Heart left ventricle (tissue), 16 donors: ENCODE results near the gene FUCA1. TPM values are rescaled to one million over a fixed set of nuclear protein-coding genes. Genes with fewer than 3 reads are reported as not detected.

Source experiments
- ATAC-seq, 4 donors: fragments of 200-7000 bp; cut with Tn5 transposase; one replicate each; pipeline ENCODE4 v1.9.1; 2020 to 2022; ENCODE audit warnings: moderate library complexity in 4 of 4, mild to moderate bottlenecking in 3 of 4, moderate number of reproducible peaks in 1 of 4
- DNase-seq, 5 donors: peaks; one replicate each; pipeline ENCODE4 v3.0.0-alpha.2; 2020
- H3K27ac ChIP-seq, 12 donors: fragments of 200-600 bp; sonication (generic) in 4 of 12; one replicate each; pipeline versions ENCODE4 v1.5.0 to v1.8.0; 2016 to 2022; ENCODE audit warnings: mild to moderate bottlenecking in 2 of 12
- H3K27me3 ChIP-seq, 9 donors: fragments of 200-600 bp; sonication (generic) in 2 of 9; one replicate each; pipeline versions ENCODE4 v1.5.1 to v1.8.0; 2016 to 2022; ENCODE audit warnings: mild to moderate bottlenecking in 3 of 9
- H3K36me3 ChIP-seq, 9 donors: fragments of 200-600 bp; sonication (generic) in 2 of 9; one replicate each; pipeline versions ENCODE4 v1.5.0 to v1.8.0; 2018 to 2022; ENCODE audit warnings: mild to moderate bottlenecking in 2 of 9
- H3K4me1 ChIP-seq, 12 donors: fragments of 200-600 bp; sonication (generic) in 4 of 12; one replicate each; pipeline versions ENCODE4 v1.5.0 to v1.8.0; 2016 to 2022; ENCODE audit warnings: mild to moderate bottlenecking in 3 of 12
- H3K4me3 ChIP-seq, 12 donors: fragments of 200-600 bp; sonication (generic) in 4 of 12; one replicate each; pipeline versions ENCODE4 v1.5.0 to v1.8.0; 2017 to 2022; ENCODE audit warnings: mild to moderate bottlenecking in 9 of 12, moderate library complexity in 4 of 12
- H3K9me3 ChIP-seq, 12 donors: fragments of 200-600 bp; sonication (generic) in 4 of 12; one replicate each; pipeline versions ENCODE4 v1.5.0 to v1.8.0; 2016 to 2022; ENCODE audit warnings: mild to moderate bottlenecking in 1 of 12
- POLR2A ChIP-seq, 2 donors: fragments of 450-650 bp; IDR thresholded peaks; one replicate each; pipeline ENCODE4 v1.6.1; 2017; ENCODE audit warnings: antibody characterized with exemption in 2 of 2, mild to moderate bottlenecking in 2 of 2, moderate library complexity in 2 of 2
- WGBS, 4 donors: extraction: QIAGEN DNeasy Blood & Tissue Kit in 2 of 4; methylation state at CpG; one replicate each; pipeline versions ENCODE4 v1.1.5 to v1.1.7; 2013 to 2018; 5-methylcytosine and 5-hydroxymethylcytosine counted together
- intact Hi-C, 10 donors: fragments of 100-400 bp; cut with DNase I; formaldehyde crosslinking; loops; one replicate each; pipeline versions ENCODE4 v1.11.1 to v1.14.2; 2022
- polyA plus RNA-seq, 2 donors: library from polyadenylated mRNA; stranded (reverse); fragments of 200-250 nt; gene quantifications; one replicate each; pipeline ENCODE4 v1.2.3, GENCODE V29; 2013
- total RNA-seq, 9 donors: library from RNA; depleted of rRNA in 2 of 9; stranded (reverse); fragments of >200 nt in 2 of 9; fragmentation: NEBNext Ultra II Directional in 3 of 9; extraction: Animal tissue kit (Norgen Biotek cat#: 25700) in 3 of 9; gene quantifications; one replicate each; pipeline versions ENCODE4 v1.1.0 to v1.2.4, GENCODE V29; 2016 to 2023
- TF ChIP-seq, protein P1 (sequence below), 12 donors: fragments of 200-600 bp; sonication (generic) in 4 of 12; IDR thresholded peaks; one replicate each; pipeline versions ENCODE4 v1.5.0 to v1.8.0; 2018 to 2022; ENCODE audit warnings: antibody characterized with exemption in 12 of 12, mild to moderate bottlenecking in 5 of 12
- donor health status: ischemic (EF 13 %, LVEDD 7.1; RV severe dilation, severe dysfunction).
- donor health status: healthy with polysubstance abuse.
- donor health status: DM: no; HTN: yes; CAD: no.
- donor health status: DM: no; HTN: no; CAD: no.
- donor health status: ischemic (EF 25% LVEDD 6.9; RV normal size, moderate dysfunction).
- donor health status: ischemic (EF 25% LVEDD 5.7; RV mildly dilated, moderate dysfunction).
- donor health status: healthy.
- donor health status: DM: yes; HTN: yes; CAD: no.
- donor health status: ischemic (EF 35%, LVEDD 5.7; RV mildly dilated, moderate dysfunction).
- donor health status: nonischemic (EF 11% LVEDD 7.7; RV severe dilation, severe dysfunction).
- donor health status: DM: yes; HTN: yes; CAD: no.
- donor health status: PGD.
- donor health status: ischemic (EF 29% LVEDD 5.4; RV normal size, mild dysfunction).
- donor health status: nonischemic (EF 23%, LVEDD 6.1; RV moderate dilation, normal function).

The FUCA1 gene
- total and polyA plus RNA-seq, 11 donors = 10.6 to 54.2 (median 16.1) TPM

DNA sequence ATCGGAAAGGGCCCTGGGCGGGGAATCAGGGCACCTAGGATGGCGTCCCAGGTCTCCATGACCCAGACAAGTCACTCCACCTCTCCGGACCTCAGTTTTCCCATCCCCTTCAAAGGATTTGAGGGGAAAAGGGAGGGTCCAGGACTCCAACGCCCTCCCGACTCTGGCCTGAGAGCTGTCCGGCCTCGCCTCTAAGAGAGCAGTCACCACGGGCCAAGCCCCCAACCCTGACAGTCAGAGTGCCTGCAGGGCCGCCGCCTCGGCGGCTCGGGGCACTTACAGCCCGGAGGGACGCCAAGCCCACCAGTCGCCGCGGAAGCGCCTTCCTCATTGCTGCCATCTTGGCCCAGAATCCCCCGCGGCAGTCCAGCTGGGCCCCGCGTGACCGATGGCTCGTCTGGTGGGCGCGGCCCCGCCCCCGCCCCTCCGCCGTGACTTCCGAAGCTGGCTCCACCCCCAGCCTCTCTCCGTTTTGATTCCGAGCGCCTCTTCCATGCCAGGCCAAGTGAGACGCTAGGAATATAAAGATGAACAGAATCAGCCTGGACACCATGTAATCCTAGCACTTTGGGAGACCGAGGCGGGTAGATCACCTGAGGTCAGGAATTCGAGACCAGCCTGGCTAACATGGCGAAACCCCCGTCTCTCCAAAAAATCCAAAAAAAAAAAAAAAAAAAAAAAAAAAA, 42.9 kb downstream of the FUCA1 start, which contains the start of gene HMGCL:
Gene HMGCL (minus strand): TSS at position 354 of the 686 bp plus-strand sequence. CDS start 14 bp downstream, at position 340.
- Histone ChIP-seq H3K9me3 (no peaks in the 10 kb centered on the region), H3K4me3 (peak within 1 kb of the TSS; percentile 74 to 100 (median 97)), H3K36me3 (peaks cover 0 to 2% (median 0%) of the 10 kb centered on the region in 9 donors), H3K27me3 (no peaks in the 10 kb centered on the region), H3K4me1 (peaks cover 0 to 18% (median 10%) of the 10 kb centered on the region in 12 donors), H3K27ac (peak within 1 kb of the TSS; percentile 89 to 98 (median 96))
- ATAC-seq (peak; percentile 96 to 100 (median 99)), DNase-seq (peak; percentile 93 to 95 (median 93))
- TF ChIP-seq POLR2A (IDR thresholded peaks at IDR 0.05) = peak in 1 of 2 donors; percentile 85
- TF ChIP-seq, protein P1, sequence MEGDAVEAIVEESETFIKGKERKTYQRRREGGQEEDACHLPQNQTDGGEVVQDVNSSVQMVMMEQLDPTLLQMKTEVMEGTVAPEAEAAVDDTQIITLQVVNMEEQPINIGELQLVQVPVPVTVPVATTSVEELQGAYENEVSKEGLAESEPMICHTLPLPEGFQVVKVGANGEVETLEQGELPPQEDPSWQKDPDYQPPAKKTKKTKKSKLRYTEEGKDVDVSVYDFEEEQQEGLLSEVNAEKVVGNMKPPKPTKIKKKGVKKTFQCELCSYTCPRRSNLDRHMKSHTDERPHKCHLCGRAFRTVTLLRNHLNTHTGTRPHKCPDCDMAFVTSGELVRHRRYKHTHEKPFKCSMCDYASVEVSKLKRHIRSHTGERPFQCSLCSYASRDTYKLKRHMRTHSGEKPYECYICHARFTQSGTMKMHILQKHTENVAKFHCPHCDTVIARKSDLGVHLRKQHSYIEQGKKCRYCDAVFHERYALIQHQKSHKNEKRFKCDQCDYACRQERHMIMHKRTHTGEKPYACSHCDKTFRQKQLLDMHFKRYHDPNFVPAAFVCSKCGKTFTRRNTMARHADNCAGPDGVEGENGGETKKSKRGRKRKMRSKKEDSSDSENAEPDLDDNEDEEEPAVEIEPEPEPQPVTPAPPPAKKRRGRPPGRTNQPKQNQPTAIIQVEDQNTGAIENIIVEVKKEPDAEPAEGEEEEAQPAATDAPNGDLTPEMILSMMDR (IDR thresholded peaks at IDR 0.05) = peak in 1 of 12 donors; percentile 7
- 0 to 2% (median 1%) methylated on average over 23 to 42 of the region's 42 CpGs for WGBS, 4 donors
- intact Hi-C loops = loop anchor here in 3 of 10 donors (5.0 to 10.0 kb wide), 2 partner anchors 42 to 50 kb away; partner anchors contain the start of genes FUCA1 (in 2 of the 3) and PITHD1 (in 1 of the 3)

DNA sequence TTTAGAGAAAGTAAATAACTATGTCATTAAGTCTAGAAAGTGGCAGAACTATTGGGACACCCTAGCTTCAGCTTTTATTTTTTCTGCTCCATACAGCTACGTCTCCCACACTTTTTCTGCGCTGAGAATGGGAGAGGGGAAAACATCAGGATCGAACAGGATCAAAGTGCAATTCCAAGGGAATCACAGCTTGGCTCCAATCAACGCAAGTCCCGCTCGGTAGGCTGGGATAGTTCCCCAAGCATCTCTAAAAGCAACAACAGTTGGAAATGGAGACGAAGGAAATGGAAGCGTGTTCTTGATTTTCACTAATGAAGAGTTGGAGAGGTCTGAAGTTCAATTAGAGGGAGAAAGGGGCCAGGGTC, 43.4 kb downstream of the FUCA1 start:
- ATAC-seq = no peak

DNA sequence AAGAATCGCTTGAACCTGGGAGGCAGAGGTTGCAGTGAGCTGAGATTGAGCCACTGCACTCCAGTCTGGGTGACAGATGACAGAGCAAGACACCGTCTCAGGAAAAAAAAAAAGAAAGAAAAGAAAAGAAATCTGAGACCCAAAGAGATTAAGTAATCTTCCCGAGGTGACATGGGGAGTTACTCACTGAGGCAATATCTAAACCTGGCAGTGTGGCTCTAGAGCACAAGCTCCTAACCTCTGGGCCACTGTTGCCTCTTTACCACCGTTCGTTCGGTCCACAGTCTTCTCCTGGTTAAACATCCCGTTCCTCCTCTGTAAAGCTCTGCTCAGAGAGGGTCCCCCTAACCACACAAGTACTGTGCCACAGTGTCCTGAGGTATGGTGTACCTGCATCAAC, 44.3 kb downstream of the FUCA1 start:
- TF ChIP-seq POLR2A (IDR thresholded peaks at IDR 0.05) = no peak
- TF ChIP-seq, protein P1 (IDR thresholded peaks at IDR 0.05) = no peak
- no peak overlapping the region for H3K27ac ChIP-seq
- H3K27me3 ChIP-seq = no peaks in the 10 kb centered on the region
- DNase-seq = no peak
- peak overlapping the region in 1 of 12 donors; percentile 81 for H3K4me3 ChIP-seq
- 77 to 84% (median 79%) methylated on average over 7 of the region's 7 CpGs for WGBS, 4 donors
- H3K9me3 ChIP-seq = no peaks in the 10 kb centered on the region
- peaks cover 0 to 18% (median 10%) of the 10 kb centered on the region in 12 donors for H3K4me1 ChIP-seq
- intact Hi-C loops = loop anchor here in 4 of 10 donors (5.0 to 10.0 kb wide), 2 partner anchors 44 to 49 kb away; partner anchors contain the start of genes FUCA1 (in 3 of the 4) and PITHD1 (in 1 of the 4)
- no peak for ATAC-seq
- H3K36me3 ChIP-seq = peaks cover 0 to 17% (median 9%) of the 10 kb centered on the region in 9 donors

More for the DNA sequence above, 43.4 kb downstream of the FUCA1 start:
- H3K4me1 ChIP-seq = peaks cover 0 to 18% (median 10%) of the 10 kb centered on the region in 12 donors
- H3K9me3 ChIP-seq = no peaks in the 10 kb centered on the region
- intact Hi-C loops = loop anchor here in 6 of 10 donors (5.0 to 10.0 kb wide), 2 partner anchors 43 to 50 kb away; partner anchors contain the start of genes FUCA1 (in 5 of the 6) and PITHD1 (in 1 of the 6)
- TF ChIP-seq POLR2A (IDR thresholded peaks at IDR 0.05) = no peak
- TF ChIP-seq, protein P1 (IDR thresholded peaks at IDR 0.05) = no peak
- no peak for DNase-seq
- H3K36me3 ChIP-seq = peaks cover 0 to 7% (median under 1%) of the 10 kb centered on the region in 9 donors
- 1 to 2% (median 2%) methylated on average over 8 of the region's 8 CpGs for WGBS, 4 donors
- H3K27me3 ChIP-seq = no peaks in the 10 kb centered on the region
- H3K27ac ChIP-seq = peak overlapping the region; percentile 89 to 98 (median 96)
- peak overlapping the region; percentile 74 to 100 (median 97) for H3K4me3 ChIP-seq

- no peak overlapping the region for H3K27ac ChIP-seq
- peaks cover 0 to 77% (median 64%) of the 10 kb centered on the region in 9 donors for H3K36me3 ChIP-seq
- TF ChIP-seq, protein P1 (IDR thresholded peaks at IDR 0.05) = no peak
- TF ChIP-seq POLR2A (IDR thresholded peaks at IDR 0.05) = no peak
- intact Hi-C loops = loop anchor here in 1 of 10 donors (10.0 kb wide), 1 partner anchor 97 kb away; the partner anchor contains the start of gene CNR2
- H3K9me3 ChIP-seq = no peaks in the 10 kb centered on the region
- no peaks in the 10 kb centered on the region for H3K27me3 ChIP-seq
- 89 to 91% (median 90%) methylated on average over 3 of the region's 3 CpGs for whole genome bisulfite sequencing, 4 donors
- H3K4me3 ChIP-seq = no peak overlapping the region
- ATAC-seq = no peak
- DNase-seq = no peak
- no peaks in the 10 kb centered on the region for H3K4me1 ChIP-seq
These were observed 50.5 kb downstream of the FUCA1 start for GRCh38 chr1:23817633-23818032.
